ENCODE measurements around the gene HOXD8.

Gene HOXD8

GRCh38 chr2:176082824-176083751 lies 46.4 kb upstream of the HOXD8 start:
- no peak overlapping the region for H3K4me3 ChIP-seq (replicated peaks; ENCODE audit: low read depth, low read length)
- no peak for DNase-seq (ENCODE audit: low read depth)
- TF ChIP-seq, protein P1, sequence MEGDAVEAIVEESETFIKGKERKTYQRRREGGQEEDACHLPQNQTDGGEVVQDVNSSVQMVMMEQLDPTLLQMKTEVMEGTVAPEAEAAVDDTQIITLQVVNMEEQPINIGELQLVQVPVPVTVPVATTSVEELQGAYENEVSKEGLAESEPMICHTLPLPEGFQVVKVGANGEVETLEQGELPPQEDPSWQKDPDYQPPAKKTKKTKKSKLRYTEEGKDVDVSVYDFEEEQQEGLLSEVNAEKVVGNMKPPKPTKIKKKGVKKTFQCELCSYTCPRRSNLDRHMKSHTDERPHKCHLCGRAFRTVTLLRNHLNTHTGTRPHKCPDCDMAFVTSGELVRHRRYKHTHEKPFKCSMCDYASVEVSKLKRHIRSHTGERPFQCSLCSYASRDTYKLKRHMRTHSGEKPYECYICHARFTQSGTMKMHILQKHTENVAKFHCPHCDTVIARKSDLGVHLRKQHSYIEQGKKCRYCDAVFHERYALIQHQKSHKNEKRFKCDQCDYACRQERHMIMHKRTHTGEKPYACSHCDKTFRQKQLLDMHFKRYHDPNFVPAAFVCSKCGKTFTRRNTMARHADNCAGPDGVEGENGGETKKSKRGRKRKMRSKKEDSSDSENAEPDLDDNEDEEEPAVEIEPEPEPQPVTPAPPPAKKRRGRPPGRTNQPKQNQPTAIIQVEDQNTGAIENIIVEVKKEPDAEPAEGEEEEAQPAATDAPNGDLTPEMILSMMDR (IDR thresholded peaks at IDR 0.05; ENCODE audit: low read length, missing control alignments): no peak

DNA sequence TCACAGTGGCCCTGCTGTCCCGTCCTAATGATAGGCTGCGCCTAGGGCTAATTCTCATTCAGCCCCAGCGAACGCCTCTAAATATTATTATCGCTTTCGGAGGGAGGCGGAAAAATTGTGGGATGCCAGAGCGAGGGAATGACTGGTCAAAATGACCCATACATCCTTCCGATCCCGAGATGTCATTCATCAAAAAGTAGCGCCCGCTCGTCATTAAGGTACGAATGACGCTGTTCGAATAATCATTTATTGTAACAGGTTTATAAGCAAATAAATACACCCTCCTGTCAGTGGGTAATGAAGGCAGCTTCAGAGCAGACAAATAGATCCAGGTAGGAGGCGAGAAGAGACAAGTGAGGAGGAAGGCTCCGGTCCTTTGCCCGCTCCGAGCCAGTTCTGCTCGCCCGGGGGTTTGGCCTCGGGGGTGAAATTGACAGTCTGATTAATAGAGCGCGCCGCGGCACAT lies 45.7 kb upstream of the HOXD8 start, which contains the start of gene EVX2:
Gene EVX2, minus strand, starts transcription at position 167 of the 466 bp plus-strand sequence. CDS start 186 bp downstream, outside the sequence.
- no peak within 1 kb of the TSS for H3K4me3 ChIP-seq (replicated peaks; ENCODE audit: low read depth, low read length)
- TF ChIP-seq, protein P1 (IDR thresholded peaks at IDR 0.05; ENCODE audit: low read length, missing control alignments): no peak
- DNase-seq (ENCODE audit: low read depth): no peak

- no peak for DNase-seq (ENCODE audit: low read depth)
- TF ChIP-seq, protein P1 (IDR thresholded peaks at IDR 0.05; ENCODE audit: low read length, missing control alignments): no peak
- no peak overlapping the region for H3K4me3 ChIP-seq (replicated peaks; ENCODE audit: low read depth, low read length)
These were observed 44.8 kb upstream of the HOXD8 start for GRCh38 chr2:176084611-176085119.

DNA sequence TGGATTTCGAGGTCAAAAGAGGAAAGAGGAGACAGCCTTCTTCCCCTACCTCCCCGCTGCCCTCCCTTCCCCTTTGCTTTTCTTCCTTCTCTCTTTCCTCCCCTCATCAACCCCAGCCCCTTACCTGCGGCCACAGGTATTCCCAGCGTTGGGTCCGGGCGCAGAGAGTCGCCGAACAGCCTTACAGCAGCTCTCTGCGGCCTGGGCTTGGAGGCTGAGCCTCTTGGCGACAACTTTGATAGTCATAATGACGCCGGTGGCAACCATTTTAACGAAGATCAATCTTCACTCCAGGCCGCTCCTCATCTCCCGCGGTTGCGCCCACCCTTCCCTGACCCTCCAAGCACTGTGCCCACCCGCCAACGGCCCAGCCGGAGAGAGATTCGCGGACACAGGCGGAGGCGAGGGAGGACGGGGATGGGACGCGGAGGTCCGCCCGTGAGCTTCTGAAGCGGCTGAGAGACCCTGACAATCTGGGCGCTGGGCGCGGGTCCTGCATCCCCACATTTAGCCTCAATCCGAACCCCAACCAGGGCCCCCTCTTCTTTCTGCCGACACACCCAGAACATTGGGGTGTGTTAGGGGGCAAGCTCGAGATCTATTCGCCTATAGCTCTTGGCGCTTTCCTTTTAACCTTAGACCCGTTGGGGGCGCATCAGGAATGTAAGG lies 44.3 kb upstream of the HOXD8 start:
- no peak for DNase-seq (ENCODE audit: low read depth)
- no peak overlapping the region for H3K4me3 ChIP-seq (replicated peaks; ENCODE audit: low read depth, low read length)
- TF ChIP-seq, protein P1 (IDR thresholded peaks at IDR 0.05; ENCODE audit: low read length, missing control alignments): no peak

GRCh38 chr2:176085861-176086771 lies 43.4 kb upstream of the HOXD8 start:
- DNase-seq (ENCODE audit: low read depth): peak; percentile 37
- TF ChIP-seq, protein P1 (IDR thresholded peaks at IDR 0.05; ENCODE audit: low read length, missing control alignments): peak; percentile 49
- no peak overlapping the region for H3K4me3 ChIP-seq (replicated peaks; ENCODE audit: low read depth, low read length)
